HEK293T (cell line): ENCODE measurements around the gene ETV3L.

ENCODE experiments used
- CTCF ChIA-PET: fragments of 350-600 bp; formaldehyde crosslinking; extraction: SDS; loops from one replicate; lab custom pipeline; 2021; ENCODE audit warnings: antibody characterized with exemption, inconsistent platforms; lab: Yijun Ruan, JAX
- POLR2A ChIA-PET: fragments of 350-600 bp; formaldehyde crosslinking; extraction: SDS; loops from one replicate; lab custom pipeline; 2020; ENCODE audit warnings: antibody characterized with exemption, inconsistent platforms; lab: Yijun Ruan, JAX
- DNase-seq: peaks from one replicate; pipeline ENCODE4 v3.0.0; 2012; ENCODE audit warnings: mixed read lengths; ENCODE audit errors: extremely low spot score
- ARNT ChIP-seq: fragments of 450-650 bp; IDR thresholded peaks from 2 replicates; pipeline ENCODE4 v1.6.1; 2017; ENCODE audit warnings: mild to moderate bottlenecking
- BHLHE40 ChIP-seq: fragments of 450-650 bp; IDR thresholded peaks from 2 replicates; pipeline ENCODE4 v1.6.1; 2016; ENCODE audit warnings: mild to moderate bottlenecking, moderate library complexity, borderline replicate concordance
- CTBP1 ChIP-seq: fragments of 450-650 bp; IDR thresholded peaks from 2 replicates; pipeline ENCODE4 v1.6.1; 2016; ENCODE audit warnings: borderline replicate concordance
- ELF4 ChIP-seq: fragments of 450-650 bp; IDR thresholded peaks from 2 replicates; pipeline ENCODE4 v1.6.1; 2017; ENCODE audit warnings: antibody characterized with exemption
- FOXA1 ChIP-seq: fragments of 450-650 bp; IDR thresholded peaks from 2 replicates; pipeline ENCODE4 v1.6.1; 2016; ENCODE audit warnings: mild to moderate bottlenecking
- FOXK2 ChIP-seq: fragments of 450-650 bp; IDR thresholded peaks from 2 replicates; pipeline ENCODE4 v1.6.1; 2016; ENCODE audit warnings: mild to moderate bottlenecking
- FOXM1 ChIP-seq: fragments of 450-650 bp; IDR thresholded peaks from 2 replicates; pipeline ENCODE4 v1.6.1; 2017; ENCODE audit warnings: mild to moderate bottlenecking, borderline replicate concordance
- HDGF ChIP-seq: fragments of 450-650 bp; IDR thresholded peaks from 2 replicates; pipeline ENCODE4 v1.6.1; 2017; ENCODE audit warnings: antibody characterized with exemption, borderline replicate concordance
- L3MBTL2 ChIP-seq: fragments of 450-650 bp; conservative IDR thresholded peaks from 2 replicates; pipeline ENCODE4 v1.6.1; 2016; ENCODE audit warnings: mild to moderate bottlenecking
- LEF1 ChIP-seq: fragments of 450-650 bp; IDR thresholded peaks from 2 replicates; pipeline ENCODE4 v1.6.1; 2017; ENCODE audit warnings: mild to moderate bottlenecking, borderline replicate concordance
- NFRKB ChIP-seq: fragments of 450-650 bp; IDR thresholded peaks from 2 replicates; pipeline ENCODE4 v1.6.1; 2016; ENCODE audit warnings: mild to moderate bottlenecking, moderate library complexity
- SP1 ChIP-seq: fragments of 450-650 bp; IDR thresholded peaks from 2 replicates; pipeline ENCODE4 v1.6.1; 2017
- SUZ12 ChIP-seq: fragments of 450-650 bp; IDR thresholded peaks from 2 replicates; pipeline ENCODE4 v1.6.1; 2016; ENCODE audit warnings: mild to moderate bottlenecking
- TARDBP ChIP-seq: fragments of 450-650 bp; IDR thresholded peaks from 2 replicates; pipeline ENCODE4 v1.6.1; 2016
- ZNF384 ChIP-seq: fragments of 450-650 bp; IDR thresholded peaks from 2 replicates; pipeline ENCODE4 v1.6.1; 2016
- TF ChIP-seq, protein P1 (sequence below): fragments of 450-650 bp; IDR thresholded peaks from 2 replicates; pipeline ENCODE4 v1.6.1; 2016

ETV3L gene

GRCh38 chr1:157138220-157139051 lies 38.8 kb upstream of the ETV3L start, which contains the start of gene ETV3:
TSS of gene ETV3 (minus strand) at chr1:157138395. CDS start at chr1:157136352, 2,043 bp downstream.
- TF ChIP-seq SP1 (no peak), L3MBTL2 (0 out of 2 replicates have a peak, but pooled peaks have one; percentile 17), ARNT (peak; percentile 48; the same call in 1 of the 2 replicates), ELF4 (peak; percentile 31; the same call in 1 of the 2 replicates), FOXA1 (no peak), FOXM1 (peak; percentile 31; the same call in 1 of the 2 replicates), CTBP1 (peak; percentile 12; the same call in 1 of the 2 replicates)
- POLR2A ChIA-PET = interaction anchor here (0.6 to 3.0 kb wide), 10 partner anchors 9 to 35 kb away, joined by 3 to 22 read pairs (median 6); no protein-coding TSS in a partner anchor
- peak; percentile 95 for DNase-seq
- CTCF ChIA-PET = interaction anchor here (1.0 to 1.1 kb wide), 2 partner anchors 18 to 48 kb away, joined by 3 read pairs; no protein-coding TSS in a partner anchor

DNA sequence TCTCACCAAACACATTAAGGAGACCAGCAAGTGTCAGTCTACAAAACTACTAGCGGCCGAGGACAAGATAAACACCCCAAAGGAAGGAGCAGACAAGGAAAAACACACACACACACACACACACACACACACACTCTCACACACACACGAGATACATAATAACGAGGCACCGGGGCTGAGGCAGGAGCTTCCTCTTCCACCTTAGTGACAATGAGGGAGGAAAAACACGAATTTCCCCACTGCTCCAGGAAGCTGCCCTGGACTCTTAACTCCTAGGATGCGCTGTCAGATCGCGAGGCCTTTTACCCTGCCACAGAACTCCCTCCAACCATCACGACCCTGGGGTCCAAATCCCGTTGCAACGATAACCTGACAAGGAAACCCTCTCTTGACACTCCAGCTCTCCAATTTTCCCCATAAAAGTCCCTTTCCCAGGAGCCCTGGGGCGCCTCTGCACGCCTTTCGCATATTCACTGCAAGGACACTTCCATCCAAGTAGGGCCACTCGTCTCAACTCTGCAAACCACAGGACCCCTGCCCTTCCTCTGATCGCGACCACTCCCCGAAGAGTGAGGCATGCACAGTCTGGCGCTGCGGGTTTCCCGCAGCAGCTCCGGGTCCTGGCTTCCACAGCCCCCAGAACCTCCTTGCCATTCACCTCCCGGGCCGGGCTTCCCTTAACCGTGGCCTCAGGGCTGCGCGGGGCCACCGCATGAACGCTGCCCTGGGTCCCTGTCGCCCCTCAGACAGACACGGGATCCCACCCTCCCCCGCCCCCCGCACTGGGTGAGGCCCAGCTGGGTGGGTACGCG lies 38.0 kb upstream of the ETV3L start:
- CTCF ChIA-PET = interaction anchor here (0.6 to 1.2 kb wide), 4 partner anchors 18 to 210 kb away, joined by 3 to 7 read pairs (median 4); partner anchors contain the start of gene ETV3L

DNA sequence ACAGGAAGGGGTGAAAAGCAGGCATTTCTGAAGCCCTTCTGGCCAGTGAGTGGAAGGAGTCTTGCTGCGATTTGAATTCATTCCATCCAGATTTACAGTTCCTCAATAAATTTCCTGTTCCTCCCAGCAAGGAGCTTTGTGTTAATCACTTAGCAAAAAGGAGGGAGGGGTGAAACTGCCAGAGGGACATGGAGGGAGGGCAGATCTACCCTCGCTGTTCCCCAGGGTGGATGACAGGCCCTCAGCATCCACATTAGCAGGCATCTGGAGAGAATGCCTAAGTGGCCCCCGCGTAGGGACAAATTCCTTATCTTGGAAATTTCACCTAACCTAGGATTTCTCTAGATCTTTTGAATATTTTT lies 37.4 kb upstream of the ETV3L start:
- peak; percentile 66 for DNase-seq
- ChIA-PET CTCF (interaction anchor here (1.0 to 2.6 kb wide), 4 partner anchors 19 to 47 kb away, joined by 3 to 12 read pairs (median 6); partner anchors contain the start of gene ETV3L), POLR2A (interaction anchor here (0.8 to 3.0 kb wide), 5 partner anchors 10 to 42 kb away, joined by 3 to 22 read pairs (median 3); no protein-coding TSS in a partner anchor)
- TF ChIP-seq LEF1 = no peak
- no peak for TF ChIP-seq TARDBP
- TF ChIP-seq FOXK2 = no peak
- TF ChIP-seq ARNT = no peak
- no peak for TF ChIP-seq ZNF384
- TF ChIP-seq NFRKB = no peak
- no peak for TF ChIP-seq HDGF
- TF ChIP-seq L3MBTL2 = no peak
- TF ChIP-seq, protein P1, sequence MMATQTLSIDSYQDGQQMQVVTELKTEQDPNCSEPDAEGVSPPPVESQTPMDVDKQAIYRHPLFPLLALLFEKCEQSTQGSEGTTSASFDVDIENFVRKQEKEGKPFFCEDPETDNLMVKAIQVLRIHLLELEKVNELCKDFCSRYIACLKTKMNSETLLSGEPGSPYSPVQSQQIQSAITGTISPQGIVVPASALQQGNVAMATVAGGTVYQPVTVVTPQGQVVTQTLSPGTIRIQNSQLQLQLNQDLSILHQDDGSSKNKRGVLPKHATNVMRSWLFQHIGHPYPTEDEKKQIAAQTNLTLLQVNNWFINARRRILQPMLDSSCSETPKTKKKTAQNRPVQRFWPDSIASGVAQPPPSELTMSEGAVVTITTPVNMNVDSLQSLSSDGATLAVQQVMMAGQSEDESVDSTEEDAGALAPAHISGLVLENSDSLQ = no peak; the same call in 1 of the 2 replicates
- no peak for TF ChIP-seq SUZ12
- TF ChIP-seq FOXA1 = no peak
- TF ChIP-seq FOXM1 = no peak
- TF ChIP-seq CTBP1 = no peak
- TF ChIP-seq SP1 = no peak
- no peak for TF ChIP-seq BHLHE40
- TF ChIP-seq ELF4 = no peak

More for the DNA sequence above, 38.0 kb upstream of the ETV3L start:
- peak; percentile 36 for DNase-seq
- TF ChIP-seq ARNT = no peak
- POLR2A ChIA-PET = interaction anchor here (0.8 to 3.0 kb wide), 5 partner anchors 10 to 42 kb away, joined by 3 to 22 read pairs (median 3); no protein-coding TSS in a partner anchor

DNA sequence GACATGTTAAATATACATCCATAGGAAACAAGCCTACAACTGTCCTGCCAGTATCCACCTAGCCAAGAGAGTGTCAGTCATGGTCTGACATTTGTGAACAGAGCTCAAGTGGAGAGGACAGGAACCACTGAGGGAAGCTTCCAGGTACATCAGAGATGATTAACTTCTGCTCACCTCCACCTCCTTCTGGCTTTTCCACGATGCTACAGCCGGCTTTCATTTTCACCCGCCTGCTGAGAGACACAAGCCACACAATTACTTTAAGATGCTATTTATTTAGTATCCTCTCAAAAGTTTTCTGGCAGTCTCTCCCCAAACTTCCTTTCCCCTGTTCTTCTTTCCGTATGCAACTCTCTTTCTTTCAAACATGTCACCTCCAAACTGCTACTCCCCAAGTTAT lies 36.5 kb upstream of the ETV3L start:
- no peak for DNase-seq
- CTCF ChIA-PET = interaction anchor here (1.2 to 2.6 kb wide), 2 partner anchors 21 to 46 kb away, joined by 3 to 12 read pairs; no protein-coding TSS in a partner anchor
- TF ChIP-seq SUZ12 (no peak), SP1 (no peak), BHLHE40 (no peak), FOXA1 (no peak), ARNT (no peak), FOXK2 (no peak), LEF1 (no peak)
- TF ChIP-seq, protein P1 = no peak
- POLR2A ChIA-PET = no interaction called here

GRCh38 chr1:157135646-157136045 lies 36.0 kb upstream of the ETV3L start:
- CTCF ChIA-PET = interaction anchor here (1.2 to 2.6 kb wide), 2 partner anchors 22 to 45 kb away, joined by 3 to 12 read pairs; no protein-coding TSS in a partner anchor
- POLR2A ChIA-PET = no interaction called here
- TF ChIP-seq NFRKB = no peak
- TF ChIP-seq L3MBTL2 = no peak
- no peak for TF ChIP-seq ZNF384
- no peak for TF ChIP-seq LEF1
- TF ChIP-seq CTBP1 = no peak
- TF ChIP-seq TARDBP = no peak
- TF ChIP-seq SUZ12 = no peak
- TF ChIP-seq, protein P1 = no peak
- no peak for DNase-seq
